Measurements from ENCODE around the gene VPS9D1.
A peak's percentile ranks its signal among the peaks of the same experiment; 100 is the strongest.

Gene VPS9D1

GRCh38 chr16:89732142-89732917, 11.6 kb upstream of the VPS9D1 start:
- no peak for DNase-seq

DNA sequence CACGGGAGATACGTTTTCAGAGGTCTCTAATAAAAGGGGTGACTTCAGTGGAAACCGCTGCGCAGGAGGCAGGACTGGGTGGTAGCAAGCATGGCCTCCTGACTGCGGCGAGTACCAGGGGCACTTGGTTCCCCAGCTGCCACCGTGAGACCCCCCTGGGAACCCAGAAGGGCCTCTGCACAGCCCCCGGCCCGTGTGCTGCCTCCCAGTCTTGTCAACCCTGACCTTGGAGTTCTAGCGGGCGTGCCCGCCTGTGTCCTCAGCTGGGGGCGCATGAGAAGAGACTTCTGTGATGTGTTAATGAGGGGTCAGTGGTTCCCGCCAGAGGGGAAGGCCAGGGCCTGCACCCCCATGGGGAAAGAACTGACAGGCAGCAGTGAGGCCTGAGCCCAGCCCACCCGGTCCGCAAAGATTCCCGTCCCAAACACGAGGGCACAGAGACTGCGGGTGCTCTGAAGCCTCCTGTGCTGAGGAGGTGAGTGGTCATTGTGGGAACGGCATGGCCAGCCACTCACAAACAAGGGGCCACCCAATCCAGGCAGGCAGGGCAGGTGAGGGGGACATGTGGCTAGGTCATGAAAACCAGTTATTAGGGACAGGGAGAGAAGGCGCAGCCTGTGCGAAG, 10.0 kb upstream of the VPS9D1 start:
- no peak for DNase-seq

DNA sequence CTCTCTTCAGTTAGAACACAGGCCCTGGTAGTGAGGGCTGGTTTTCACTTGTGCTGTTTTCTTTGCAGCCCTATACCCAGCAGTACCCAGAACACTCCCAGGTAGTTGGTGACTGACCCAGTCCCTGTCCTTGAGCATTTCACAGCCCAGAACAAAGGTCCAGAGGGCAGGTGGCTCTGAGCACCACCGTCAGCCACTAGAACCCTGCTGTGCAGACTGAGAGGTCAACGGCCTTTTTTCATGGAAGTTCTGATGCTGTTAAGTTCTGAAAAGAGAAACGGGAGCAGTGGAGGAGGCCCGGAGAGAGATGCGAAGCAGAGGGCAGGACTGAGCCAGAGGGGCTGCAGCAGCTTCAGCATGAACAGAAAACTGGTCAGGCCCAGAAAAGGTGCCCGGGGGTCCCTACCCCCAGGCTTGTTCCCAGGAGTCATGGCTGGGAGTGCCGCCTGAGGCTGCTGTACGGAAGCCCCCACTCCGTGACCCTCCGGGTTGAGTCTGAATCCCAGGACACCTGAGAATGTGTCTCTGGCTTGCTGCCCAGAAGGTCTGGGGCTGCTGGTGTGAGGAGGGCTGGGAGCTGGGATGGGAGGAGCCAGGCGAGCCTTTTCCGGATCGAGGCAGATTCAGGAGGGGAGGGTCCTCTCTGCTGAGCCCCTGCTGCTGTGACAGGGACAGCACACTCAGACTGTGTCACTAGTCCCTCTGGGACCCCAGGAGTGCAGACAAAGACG, 9.3 kb upstream of the VPS9D1 start:
- no peak for DNase-seq

DNA sequence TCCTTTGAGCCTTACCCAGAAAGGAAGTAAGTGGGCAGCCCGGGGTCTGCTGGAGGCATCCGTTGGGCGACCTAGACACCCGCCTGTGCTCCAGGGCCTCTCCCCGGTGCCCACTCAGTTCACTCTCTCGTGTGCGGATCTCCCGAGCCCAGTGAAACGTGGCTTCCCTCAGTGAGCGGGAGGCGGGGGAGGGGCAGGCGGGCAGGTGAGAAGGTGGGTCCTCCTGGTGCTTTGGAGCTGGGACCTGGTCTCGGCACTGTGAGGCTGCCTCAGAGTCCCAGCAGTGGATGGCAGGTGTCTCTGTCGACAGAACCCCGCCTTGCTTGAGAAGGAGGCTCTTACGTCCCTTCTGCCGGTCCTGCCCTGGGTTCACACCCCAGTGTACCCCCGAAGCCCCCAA, 8.6 kb upstream of the VPS9D1 start:
- DNase-seq, result no peak

- no peak for DNase-seq
Measured at GRCh38 chr16:89727406-89728120, 6.9 kb upstream of the VPS9D1 start.

DNA sequence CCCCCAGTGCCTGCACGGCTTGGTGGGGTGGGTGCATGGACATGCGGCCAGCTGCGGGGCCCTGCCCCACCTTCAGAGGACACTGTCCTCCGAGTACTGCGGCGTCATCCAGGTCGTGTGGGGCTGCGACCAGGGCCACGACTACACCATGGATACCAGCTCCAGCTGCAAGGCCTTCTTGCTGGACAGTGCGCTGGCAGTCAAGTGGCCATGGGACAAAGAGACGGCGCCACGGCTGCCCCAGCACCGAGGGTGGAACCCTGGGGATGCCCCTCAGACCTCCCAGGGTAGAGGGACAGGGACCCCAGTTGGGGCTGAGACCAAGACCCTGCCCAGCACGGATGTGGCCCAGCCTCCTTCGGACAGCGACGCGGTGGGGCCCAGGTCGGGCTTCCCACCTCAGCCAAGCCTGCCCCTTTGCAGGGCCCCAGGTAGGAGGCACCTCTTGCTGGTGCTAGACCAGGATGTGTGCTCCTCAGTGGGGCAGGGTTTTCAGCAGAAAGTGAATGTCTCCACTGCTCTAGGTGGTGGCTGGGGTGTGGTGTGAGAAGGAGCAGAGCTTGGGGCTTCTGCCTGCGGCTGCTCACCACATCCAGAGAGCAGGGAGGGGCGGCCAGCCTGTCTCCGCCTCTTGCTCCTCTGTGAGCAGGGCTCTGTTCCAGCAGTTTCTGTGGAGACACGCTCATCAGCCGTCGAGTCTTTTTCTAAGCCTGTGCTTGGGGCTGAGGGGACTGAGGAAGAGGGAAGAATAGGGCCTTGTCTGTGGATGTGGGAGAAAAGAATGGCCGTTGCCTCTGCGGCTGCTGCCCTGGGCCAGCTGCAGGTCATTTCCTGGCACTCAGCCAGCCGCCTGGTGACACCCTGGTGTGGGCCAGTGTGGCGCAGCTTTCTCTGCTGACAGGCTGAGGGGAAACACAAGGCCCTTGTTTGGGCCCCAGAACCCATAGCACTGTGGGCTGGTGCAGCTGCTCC, 2.9 kb upstream of the VPS9D1 start:
- no peak for DNase-seq

DNA sequence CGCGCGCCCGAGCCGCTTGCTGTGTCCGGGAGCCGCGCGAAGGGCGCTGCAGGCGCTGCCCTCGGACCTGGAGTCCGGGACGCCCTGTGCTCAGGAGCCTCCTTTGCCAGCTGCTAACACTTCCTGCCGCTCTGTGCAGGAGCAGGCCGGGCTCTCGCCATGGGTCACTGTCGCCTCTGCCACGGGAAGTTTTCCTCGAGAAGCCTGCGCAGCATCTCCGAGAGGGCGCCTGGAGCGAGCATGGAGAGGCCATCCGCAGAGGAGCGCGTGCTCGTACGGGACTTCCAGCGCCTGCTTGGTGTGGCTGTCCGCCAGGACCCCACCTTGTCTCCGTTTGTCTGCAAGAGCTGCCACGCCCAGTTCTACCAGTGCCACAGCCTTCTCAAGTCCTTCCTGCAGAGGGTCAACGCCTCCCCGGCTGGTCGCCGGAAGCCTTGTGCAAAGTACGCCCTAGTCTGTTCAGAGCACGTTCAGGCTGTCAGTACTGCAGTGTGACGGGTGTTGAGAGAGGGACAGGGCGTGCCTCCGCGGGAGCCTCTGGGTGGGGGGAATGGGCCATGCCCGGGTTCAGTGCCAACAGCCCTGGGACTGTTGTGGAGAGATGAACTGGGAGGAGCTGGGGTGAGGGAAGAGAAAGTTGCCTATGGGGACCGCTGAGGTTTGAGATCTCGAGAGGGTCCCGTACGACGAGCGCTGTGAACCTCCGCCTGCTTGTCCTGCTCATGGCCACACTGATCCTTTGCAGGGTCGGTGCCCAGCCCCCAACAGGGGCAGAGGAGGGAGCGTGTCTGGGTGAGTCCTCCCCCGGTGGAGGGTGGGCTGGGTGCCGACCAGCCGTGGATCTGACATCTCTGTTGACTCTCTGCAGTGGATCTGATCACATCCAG, 1.9 kb upstream of the VPS9D1 start:
- peak; percentile 49 for DNase-seq

DNA sequence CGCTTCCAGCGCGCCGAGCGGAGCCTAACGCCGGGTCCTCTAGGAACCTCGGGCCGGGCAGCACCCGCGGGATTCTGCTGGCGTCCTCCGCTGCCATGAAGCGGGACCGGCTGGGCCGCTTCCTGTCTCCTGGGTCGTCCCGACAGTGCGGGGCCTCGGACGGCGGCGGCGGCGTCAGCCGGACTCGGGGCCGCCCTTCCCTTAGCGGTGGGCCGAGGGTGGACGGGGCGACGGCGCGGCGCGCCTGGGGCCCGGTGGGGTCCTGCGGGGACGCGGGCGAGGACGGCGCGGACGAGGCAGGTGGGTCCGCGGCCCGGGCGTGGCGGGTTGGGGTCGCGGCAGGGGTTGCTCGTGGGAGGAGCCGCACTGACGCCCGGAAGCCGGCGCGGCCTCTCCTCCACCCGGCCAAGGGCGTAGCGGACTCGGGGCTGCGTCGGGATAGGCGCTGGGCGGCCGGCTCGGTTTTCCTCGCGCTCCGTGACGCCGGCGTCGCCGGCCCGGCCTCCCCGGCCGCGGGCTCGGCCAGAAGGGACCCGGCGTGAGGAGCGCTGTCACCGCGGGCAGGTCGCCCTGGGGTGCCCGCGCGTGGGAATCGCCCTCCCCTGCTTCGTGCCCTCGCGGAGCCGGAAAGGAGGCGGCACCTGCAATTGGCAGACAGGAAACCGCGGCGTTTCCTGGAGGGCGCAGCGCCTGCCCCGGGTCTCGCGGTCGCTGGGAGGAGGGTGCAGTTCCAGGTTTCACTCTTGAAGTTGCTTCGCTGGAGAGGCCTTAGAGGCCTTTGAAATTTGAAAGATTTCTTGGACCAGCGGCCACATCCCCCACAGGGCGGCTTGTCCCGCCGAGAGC, 1.1 kb upstream of the VPS9D1 start:
- DNase-seq, result peak; percentile 80

GRCh38 chr16:89720551-89720812, 216 bp downstream of the VPS9D1 start:
- DNase-seq, result no peak

GRCh38 chr16:89717688-89718505, 2.8 kb downstream of the VPS9D1 start:
- DNase-seq, result no peak

DNA sequence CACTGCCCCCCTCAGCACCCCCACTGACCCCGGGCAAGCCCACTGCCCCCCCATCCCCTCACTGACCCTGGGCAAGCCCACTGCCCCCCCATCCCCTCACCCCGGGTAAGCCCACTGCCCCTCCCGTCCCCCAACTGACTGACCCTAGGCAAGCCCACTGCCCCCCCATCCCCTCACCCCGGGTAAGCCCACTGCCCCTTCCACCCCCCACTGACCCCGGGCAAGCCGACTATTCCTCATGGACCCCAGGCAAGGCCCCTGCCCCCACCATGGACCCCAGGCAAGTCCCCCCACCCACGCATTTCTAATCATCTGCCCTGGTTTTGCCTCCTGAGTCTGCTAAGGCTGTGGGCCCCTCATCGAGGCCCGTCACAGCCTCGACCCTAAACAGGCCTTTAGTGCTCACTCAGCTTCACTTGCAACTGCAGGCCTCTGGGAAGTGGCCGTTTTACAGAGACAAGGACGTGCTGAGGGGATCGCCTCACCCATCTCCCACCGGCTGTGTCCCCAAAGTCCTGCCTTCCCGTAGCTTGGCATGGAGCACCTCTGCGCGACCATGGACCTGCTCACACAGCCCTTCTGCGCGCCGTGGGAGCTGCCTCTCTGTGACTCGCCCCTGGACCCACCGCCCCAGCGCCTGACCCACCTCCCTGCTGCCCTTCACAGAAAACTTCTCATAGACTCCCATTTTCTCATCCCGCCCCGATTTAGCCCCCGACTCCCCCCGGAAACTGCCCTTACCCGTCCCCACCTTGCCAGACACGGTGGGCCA, 3.6 kb downstream of the VPS9D1 start:
- no peak for DNase-seq

- no peak for DNase-seq
Measured at GRCh38 chr16:89716493-89716892, 4.2 kb downstream of the VPS9D1 start.

GRCh38 chr16:89712274-89712781, 8.4 kb downstream of the VPS9D1 start:
- DNase-seq, result no peak

DNA sequence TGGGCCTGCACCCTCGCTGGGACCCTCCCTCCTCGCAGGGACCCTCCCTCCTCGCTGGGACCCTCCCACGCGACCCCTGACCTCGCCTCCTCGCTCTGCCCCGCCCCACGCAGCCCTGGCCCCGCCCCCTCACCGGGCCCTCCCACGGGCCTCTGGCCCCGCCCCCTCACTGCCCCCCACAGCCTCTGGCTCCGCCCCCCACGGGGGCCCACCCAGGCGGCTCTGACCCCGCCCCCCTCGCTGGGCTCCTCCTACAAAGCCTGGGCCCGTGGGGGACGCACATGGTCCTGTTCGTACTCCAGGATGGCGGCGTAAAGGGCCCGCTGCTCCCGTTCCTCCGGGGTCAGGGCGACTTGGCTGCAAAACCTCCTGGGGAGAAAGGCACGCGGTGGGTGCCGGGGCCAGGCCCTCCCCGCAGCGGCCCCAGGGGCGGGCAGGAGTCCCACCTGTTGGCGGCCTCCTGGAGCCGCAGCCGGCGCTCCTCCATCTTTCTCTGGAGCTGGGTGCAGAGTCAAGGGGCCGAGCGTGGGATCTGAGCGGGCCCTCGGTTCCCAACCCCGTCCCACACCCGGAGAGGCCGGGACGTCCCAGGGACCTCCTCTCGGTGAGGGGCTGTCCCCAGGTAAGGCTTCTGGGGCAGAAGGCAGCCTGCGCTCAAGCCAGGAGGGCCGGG, 9.0 kb downstream of the VPS9D1 start:
- DNase-seq, result peak; percentile 64

GRCh38 chr16:89710709-89711564, 9.8 kb downstream of the VPS9D1 start:
- no peak for DNase-seq

GRCh38 chr16:89709716-89710432, 10.8 kb downstream of the VPS9D1 start:
- DNase-seq, result no peak

All from MV-4-11 (cell line).